H9 (cell line): ENCODE measurements around the gene CALHM3. TPM values are rescaled to one million over a fixed set of nuclear protein-coding genes. Genes with fewer than 3 reads are reported as not detected.

Experiments used
- DNase-seq: peaks from one replicate; pipeline ENCODE4 v3.0.0-alpha.2; 2017
- H2AFZ ChIP-seq: one replicate; pipeline ENCODE4 v1.6.1; 2013; ENCODE audit warnings: mild to moderate bottlenecking, low read length, control low read depth, moderate library complexity
- H2AK5ac ChIP-seq: 2 replicates; pipeline ENCODE4 v1.6.1; 2013; ENCODE audit warnings: low read length, control low read depth, mixed read lengths; ENCODE audit not compliant: insufficient read length
- H2BK120ac ChIP-seq: one replicate; pipeline ENCODE4 v1.6.1; 2013; ENCODE audit warnings: low read depth, mild to moderate bottlenecking, low read length, control low read depth, inconsistent platforms; ENCODE audit not compliant: poor library complexity, severe bottlenecking
- H2BK12ac ChIP-seq: 2 replicates; pipeline ENCODE4 v1.6.1; 2013; ENCODE audit warnings: low read length, control low read depth, mixed read lengths, low read depth; ENCODE audit not compliant: insufficient read length
- H2BK15ac ChIP-seq: 2 replicates; pipeline ENCODE4 v1.6.1; 2013; ENCODE audit warnings: low read depth, low read length, control low read depth
- H2BK20ac ChIP-seq: one replicate; pipeline ENCODE4 v1.6.1; 2013; ENCODE audit warnings: low read depth, mild to moderate bottlenecking, low read length, control low read depth, inconsistent platforms; ENCODE audit not compliant: poor library complexity, severe bottlenecking
- H2BK5ac ChIP-seq: 2 replicates; pipeline ENCODE4 v1.6.1; 2013; ENCODE audit warnings: low read length, control low read depth, mixed read lengths; ENCODE audit not compliant: insufficient read length
- H3K14ac ChIP-seq: 2 replicates; pipeline ENCODE4 v1.6.1; 2013; ENCODE audit warnings: low read length, control low read depth; ENCODE audit not compliant: insufficient read depth
- H3K18ac ChIP-seq: 2 replicates; pipeline ENCODE4 v1.6.1; 2013; ENCODE audit warnings: low read depth, mild to moderate bottlenecking, mixed read lengths, low read length, control low read depth; ENCODE audit not compliant: insufficient read length
- H3K23ac ChIP-seq: 2 replicates; pipeline ENCODE4 v1.6.1; 2013; ENCODE audit warnings: low read length, control low read depth, mixed read lengths, low read depth; ENCODE audit not compliant: insufficient read length
- H3K23me2 ChIP-seq: 2 replicates; pipeline ENCODE4 v1.6.1; 2013; ENCODE audit warnings: low read depth, mild to moderate bottlenecking, mixed read lengths, low read length, control low read depth; ENCODE audit not compliant: insufficient read length, poor library complexity, severe bottlenecking
- H3K27ac ChIP-seq: 2 replicates; pipeline ENCODE4 v1.5.1; 2013; ENCODE audit warnings: low read length, control low read depth, mixed read lengths, low read depth; ENCODE audit not compliant: insufficient read length
- H3K27me3 ChIP-seq: 2 replicates; pipeline ENCODE4 v1.6.1; 2013; ENCODE audit warnings: low read length, control low read depth, inconsistent platforms; ENCODE audit not compliant: insufficient read depth
- H3K4ac ChIP-seq: 2 replicates; pipeline ENCODE4 v1.6.1; 2013; ENCODE audit warnings: low read depth, mild to moderate bottlenecking, control low read depth, inconsistent platforms, low read length, moderate library complexity
- H3K4me1 ChIP-seq: 2 replicates; pipeline ENCODE4 v1.6.1; 2013; ENCODE audit warnings: low read length, control low read depth, inconsistent platforms; ENCODE audit not compliant: insufficient read depth
- H3K4me2 ChIP-seq: 2 replicates; pipeline ENCODE4 v1.6.1; 2013; ENCODE audit warnings: low read length, control low read depth, mixed read lengths; ENCODE audit not compliant: insufficient read length, insufficient read depth
- H3K56ac ChIP-seq: 2 replicates; pipeline ENCODE4 v1.6.1; 2013; ENCODE audit warnings: low read depth, mild to moderate bottlenecking, mixed read lengths, low read length, control low read depth; ENCODE audit not compliant: insufficient read length
- H3K79me1 ChIP-seq: 2 replicates; pipeline ENCODE4 v1.6.1; 2013; ENCODE audit warnings: low read depth, mild to moderate bottlenecking, moderate library complexity, low read length, control low read depth, inconsistent platforms; ENCODE audit not compliant: insufficient read depth, poor library complexity, severe bottlenecking
- H3K79me2 ChIP-seq: 2 replicates; pipeline ENCODE4 v1.6.1; 2013; ENCODE audit warnings: low read length, control low read depth, inconsistent platforms; ENCODE audit not compliant: insufficient read depth
- H3K9ac ChIP-seq: 2 replicates; pipeline ENCODE4 v1.6.1; 2013; ENCODE audit warnings: low read length, control low read depth, mixed read lengths; ENCODE audit not compliant: insufficient read length; ENCODE audit errors: extremely low read depth
- H3K9me3 ChIP-seq: one replicate; pipeline ENCODE4 v1.6.1; 2013; ENCODE audit warnings: low read depth, low read length, inconsistent platforms; ENCODE audit not compliant: control insufficient read depth
- H3T11ph ChIP-seq: one replicate; pipeline ENCODE4 v1.6.1; 2013; ENCODE audit warnings: mild to moderate bottlenecking, low read length, control low read depth, inconsistent platforms
- H4K20me1 ChIP-seq: one replicate; pipeline ENCODE4 v1.6.1; 2013; ENCODE audit not compliant: control insufficient read depth, insufficient read length, insufficient read depth
- H4K5ac ChIP-seq: 2 replicates; pipeline ENCODE4 v1.6.1; 2013; ENCODE audit warnings: low read depth, mild to moderate bottlenecking, mixed read lengths, low read length, control low read depth; ENCODE audit not compliant: insufficient read length
- H4K8ac ChIP-seq: replicated peaks from 2 replicates; pipeline ENCODE4 v1.6.1; 2013; ENCODE audit warnings: low read length, control low read depth, mixed read lengths, low read depth; ENCODE audit not compliant: insufficient read length
- H4K91ac ChIP-seq: 2 replicates; pipeline ENCODE4 v1.6.1; 2013; ENCODE audit warnings: low read depth, mild to moderate bottlenecking, moderate library complexity, mixed read lengths, low read length, control low read depth; ENCODE audit not compliant: insufficient read length
- H3K27ac Mint-ChIP-seq, 3 experiments: 2 replicates in 2 of 3; 3 replicates in 1 of 3; pipeline ENCODE4 v1.8.0; 2020 to 2021; ENCODE audit warnings: mixed read lengths in 3 of 3, mild to moderate bottlenecking in 1 of 3, moderate library complexity in 1 of 3
- H3K27me3 Mint-ChIP-seq: 2 replicates; pipeline ENCODE4 v1.8.0; 2021; ENCODE audit warnings: low read depth, mild to moderate bottlenecking, moderate library complexity, mixed read lengths
- H3K36me3 Mint-ChIP-seq, 3 experiments: 2 replicates in 2 of 3; 3 replicates in 1 of 3; pipeline ENCODE4 v1.8.0; 2020 to 2021; ENCODE audit warnings: low read depth in 3 of 3, mixed read lengths in 3 of 3; ENCODE audit not compliant: insufficient read depth in 1 of 3
- H3K4me1 Mint-ChIP-seq, 2 experiments: 2 replicates each; pipeline ENCODE4 v1.8.0; 2020; ENCODE audit warnings: mixed read lengths in 2 of 2
- H3K4me3 Mint-ChIP-seq, 2 experiments: 2 replicates in 1 of 2; 3 replicates in 1 of 2; pipeline ENCODE4 v1.8.0; 2020 to 2021; ENCODE audit warnings: mild to moderate bottlenecking in 2 of 2, mixed read lengths in 2 of 2, moderate library complexity in 1 of 2
- H3K9me3 Mint-ChIP-seq, 2 experiments: 2 replicates in 1 of 2; 3 replicates in 1 of 2; pipeline ENCODE4 v1.8.0; 2020; ENCODE audit warnings: mild to moderate bottlenecking in 2 of 2, mixed read lengths in 2 of 2, moderate library complexity in 1 of 2
- WGBS: extraction: QIAGEN DNeasy Blood & Tissue Kit; methylation state at CpG from one replicate; pipeline ENCODE4 v1.1.7; 2013; ENCODE audit warnings: missing lambda C conversion rate, low lambda C conversion rate, mixed read lengths; ENCODE audit not compliant: insufficient read length; ENCODE audit errors: extremely low coverage; 5-methylcytosine and 5-hydroxymethylcytosine counted together
- total RNA-seq: library from RNA; stranded (reverse); gene quantifications from 2 replicates; pipeline ENCODE4 v1.2.1, GENCODE V29; 2021
- TF ChIP-seq, protein P1 (sequence below): fragments of 200-600 bp; sonication (generic); conservative IDR thresholded peaks from 3 replicates; pipeline ENCODE4 v1.8.0; 2021; ENCODE audit warnings: antibody characterized with exemption, mild to moderate bottlenecking

The CALHM3 gene
- total RNA-seq, 1 experiment from 2014 or later = not detected

DNA sequence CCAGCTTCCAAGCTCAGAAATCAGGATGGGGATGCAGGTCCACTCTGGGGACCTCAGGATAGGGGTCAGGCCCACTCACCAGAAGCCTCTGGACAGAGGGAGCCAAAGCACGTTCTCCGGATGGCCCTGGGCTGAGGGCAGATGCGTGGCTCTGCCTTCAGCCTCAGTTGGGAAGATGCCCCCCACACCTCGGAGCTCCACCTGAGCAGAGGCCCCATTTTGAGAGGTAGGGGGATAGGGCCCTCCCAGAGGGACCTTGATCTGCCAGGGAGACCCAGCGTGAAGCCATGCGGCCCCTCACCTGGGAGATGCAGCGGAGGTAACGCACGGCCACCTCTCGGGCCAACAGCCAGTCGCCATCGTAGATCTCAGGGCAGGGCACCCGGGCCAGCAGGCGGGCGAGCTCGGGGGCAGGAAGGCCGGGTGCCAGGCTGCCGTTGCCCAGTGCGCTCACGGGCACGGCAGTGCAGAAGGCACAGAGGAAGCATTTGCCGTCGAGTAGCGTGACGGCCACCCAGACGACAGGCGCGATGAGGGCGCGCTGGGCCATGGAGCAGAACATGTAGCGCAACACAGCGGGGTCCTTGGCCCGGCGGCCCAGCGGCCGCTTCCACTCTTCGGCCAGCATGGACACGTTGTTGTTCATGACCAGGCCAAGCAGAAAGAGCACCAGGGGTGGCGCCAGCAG, 21.0 kb downstream of the CALHM3 start:
- H4K91ac ChIP-seq = no peak overlapping the region
- H2BK120ac ChIP-seq = no peak overlapping the region
- no CpG with 5 or more reads among the region's 39 CpGs for WGBS
- no peaks in the 10 kb centered on the region; the same call in 1 of the 2 replicates for H3K27me3 Mint-ChIP-seq
- DNase-seq = no peak
- H2BK5ac ChIP-seq = no peak overlapping the region
- H3K27ac Mint-ChIP-seq = no peak overlapping the region
- no peaks in the 10 kb centered on the region; the same call in 1 of the 2 replicates for H3K4me1 ChIP-seq
- no peaks in the 10 kb centered on the region for H4K20me1 ChIP-seq
- no peak overlapping the region for H2AFZ ChIP-seq
- H3K14ac ChIP-seq = no peak overlapping the region
- no peak overlapping the region for H2AK5ac ChIP-seq
- no peak overlapping the region for H3K4ac ChIP-seq
- H2BK20ac ChIP-seq = no peak overlapping the region
- H3K9me3 ChIP-seq = no peaks in the 10 kb centered on the region
- no peaks in the 10 kb centered on the region for H3K27me3 ChIP-seq
- no peak overlapping the region for H3K4me3 Mint-ChIP-seq
- H3K18ac ChIP-seq = no peak overlapping the region
- no peak overlapping the region for H4K8ac ChIP-seq
- no peaks in the 10 kb centered on the region for H3K79me1 ChIP-seq
- TF ChIP-seq, protein P1, sequence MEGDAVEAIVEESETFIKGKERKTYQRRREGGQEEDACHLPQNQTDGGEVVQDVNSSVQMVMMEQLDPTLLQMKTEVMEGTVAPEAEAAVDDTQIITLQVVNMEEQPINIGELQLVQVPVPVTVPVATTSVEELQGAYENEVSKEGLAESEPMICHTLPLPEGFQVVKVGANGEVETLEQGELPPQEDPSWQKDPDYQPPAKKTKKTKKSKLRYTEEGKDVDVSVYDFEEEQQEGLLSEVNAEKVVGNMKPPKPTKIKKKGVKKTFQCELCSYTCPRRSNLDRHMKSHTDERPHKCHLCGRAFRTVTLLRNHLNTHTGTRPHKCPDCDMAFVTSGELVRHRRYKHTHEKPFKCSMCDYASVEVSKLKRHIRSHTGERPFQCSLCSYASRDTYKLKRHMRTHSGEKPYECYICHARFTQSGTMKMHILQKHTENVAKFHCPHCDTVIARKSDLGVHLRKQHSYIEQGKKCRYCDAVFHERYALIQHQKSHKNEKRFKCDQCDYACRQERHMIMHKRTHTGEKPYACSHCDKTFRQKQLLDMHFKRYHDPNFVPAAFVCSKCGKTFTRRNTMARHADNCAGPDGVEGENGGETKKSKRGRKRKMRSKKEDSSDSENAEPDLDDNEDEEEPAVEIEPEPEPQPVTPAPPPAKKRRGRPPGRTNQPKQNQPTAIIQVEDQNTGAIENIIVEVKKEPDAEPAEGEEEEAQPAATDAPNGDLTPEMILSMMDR = no peak
- H3K4me2 ChIP-seq = no peak overlapping the region
- no peaks in the 10 kb centered on the region for H3K23me2 ChIP-seq
- no peaks in the 10 kb centered on the region for H3K36me3 Mint-ChIP-seq
- H3K23ac ChIP-seq = no peak overlapping the region
- H3K27ac ChIP-seq = no peak overlapping the region
- no peak overlapping the region for H2BK12ac ChIP-seq
- H2BK15ac ChIP-seq = no peak overlapping the region
- H3K79me2 ChIP-seq = no peaks in the 10 kb centered on the region
- H3K4me1 Mint-ChIP-seq = peaks cover 4 to 8% of the 10 kb centered on the region in 2 experiments
- H3K9ac ChIP-seq = no peak overlapping the region
- no peaks in the 10 kb centered on the region for H3K9me3 Mint-ChIP-seq
- H3K56ac ChIP-seq = no peak overlapping the region
- H3T11ph ChIP-seq = no peak overlapping the region
- no peak overlapping the region for H4K5ac ChIP-seq
